Right lobe of liver (tissue), 6 donors: Measurements from ENCODE around the gene KCNC1. TPM values are rescaled to one million over a fixed set of nuclear protein-coding genes. Genes with fewer than 3 reads are reported as not detected.

Experiments used
- ATAC-seq, 4 donors: fragments of 200-7000 bp; cut with Tn5 transposase; one replicate each; pipeline ENCODE4 v1.9.1; 2020; ENCODE audit warnings: mild to moderate bottlenecking in 4 of 4, moderate library complexity in 4 of 4
- DNase-seq, 3 donors: peaks; one replicate each; pipeline ENCODE4 v3.0.0-alpha.2; 2020
- H3K27ac ChIP-seq, 3 donors: fragments of 200-600 bp; one replicate each; pipeline ENCODE4 v1.8.0; 2022
- H3K27me3 ChIP-seq, 2 donors: fragments of 200-600 bp; one replicate each; pipeline ENCODE4 v1.8.0; 2022
- H3K36me3 ChIP-seq, 4 donors: fragments of 200-600 bp; sonication (generic) in 1 of 4; one replicate each; pipeline versions ENCODE4 v1.5.1 to v1.8.0; 2017 to 2022; ENCODE audit warnings: control low read depth in 1 of 4
- H3K4me1 ChIP-seq, 4 donors: fragments of 200-600 bp; sonication (generic) in 1 of 4; one replicate each; pipeline versions ENCODE4 v1.5.1 to v1.8.0; 2017 to 2022; ENCODE audit warnings: control low read depth in 1 of 4
- H3K4me3 ChIP-seq, 3 donors: fragments of 200-600 bp; one replicate each; pipeline ENCODE4 v1.8.0; 2022
- H3K9me3 ChIP-seq, 4 donors: fragments of 200-600 bp; sonication (generic) in 1 of 4; one replicate each; pipeline versions ENCODE4 v1.5.1 to v1.8.0; 2017 to 2022; ENCODE audit warnings: control low read depth in 1 of 4
- POLR2A ChIP-seq: fragments of 450-650 bp; IDR thresholded peaks from one replicate; pipeline ENCODE4 v1.6.1; 2017; ENCODE audit warnings: antibody characterized with exemption, mild to moderate bottlenecking
- WGBS: methylation state at CpG from one replicate; pipeline ENCODE4 v1.1.6; 2018; ENCODE audit warnings: low coverage, low lambda C conversion rate; ENCODE audit not compliant: insufficient coverage; ENCODE audit errors: missing lambda C conversion rate; 5-methylcytosine and 5-hydroxymethylcytosine counted together
- intact Hi-C, 2 donors: fragments of 100-400 bp; cut with DNase I; formaldehyde crosslinking; loops; one replicate each; pipeline versions ENCODE4 v1.11.2 to v1.14.1; 2022
- total RNA-seq, 6 experiments: library from RNA; depleted of rRNA in 2 of 6; stranded (reverse); fragments of >200 nt in 2 of 6; fragmentation: NEBNext Ultra II Directional in 3 of 6; extraction: Animal tissue kit (Norgen Biotek cat#: 25700) in 3 of 6; gene quantifications; one replicate each; pipeline versions ENCODE4 v1.1.0 to v1.2.4, GENCODE V29; 2016 to 2023
- TF ChIP-seq, protein P1 (sequence below), 4 donors: fragments of 200-600 bp in 3 of 4; fragments of 450-650 bp in 1 of 4; IDR thresholded peaks; one replicate each; pipeline versions ENCODE4 v1.5.1 to v1.8.0; 2016 to 2022; ENCODE audit warnings: antibody characterized with exemption in 4 of 4, mild to moderate bottlenecking in 2 of 4
- donor health status: DM: no; HTN: yes; CAD: no.
- donor health status: DM: no; HTN: no; CAD: no.
- donor health status: DM: no; HTN: no; CAD: no.
- donor health status: DM: no; HTN: yes; CAD: no.
- donor health status: DM: no; HTN: yes; CAD: no.

KCNC1 gene
- total RNA-seq, 6 experiments from 2014 or later, result not detected

GRCh38 chr11:17752144-17752543, 17.6 kb downstream of the KCNC1 start:
- Histone ChIP-seq H3K4me3 (no peak overlapping the region), H3K36me3 (no peaks in the 10 kb centered on the region), H3K27ac (no peak overlapping the region), H3K27me3 (no peaks in the 10 kb centered on the region), H3K4me1 (peaks cover 0 to 18% (median 4%) of the 10 kb centered on the region in 4 donors), H3K9me3 (no peaks in the 10 kb centered on the region)
- ATAC-seq (no peak), DNase-seq (peak in 1 of 3 donors; percentile 37)
- TF ChIP-seq, protein P1, sequence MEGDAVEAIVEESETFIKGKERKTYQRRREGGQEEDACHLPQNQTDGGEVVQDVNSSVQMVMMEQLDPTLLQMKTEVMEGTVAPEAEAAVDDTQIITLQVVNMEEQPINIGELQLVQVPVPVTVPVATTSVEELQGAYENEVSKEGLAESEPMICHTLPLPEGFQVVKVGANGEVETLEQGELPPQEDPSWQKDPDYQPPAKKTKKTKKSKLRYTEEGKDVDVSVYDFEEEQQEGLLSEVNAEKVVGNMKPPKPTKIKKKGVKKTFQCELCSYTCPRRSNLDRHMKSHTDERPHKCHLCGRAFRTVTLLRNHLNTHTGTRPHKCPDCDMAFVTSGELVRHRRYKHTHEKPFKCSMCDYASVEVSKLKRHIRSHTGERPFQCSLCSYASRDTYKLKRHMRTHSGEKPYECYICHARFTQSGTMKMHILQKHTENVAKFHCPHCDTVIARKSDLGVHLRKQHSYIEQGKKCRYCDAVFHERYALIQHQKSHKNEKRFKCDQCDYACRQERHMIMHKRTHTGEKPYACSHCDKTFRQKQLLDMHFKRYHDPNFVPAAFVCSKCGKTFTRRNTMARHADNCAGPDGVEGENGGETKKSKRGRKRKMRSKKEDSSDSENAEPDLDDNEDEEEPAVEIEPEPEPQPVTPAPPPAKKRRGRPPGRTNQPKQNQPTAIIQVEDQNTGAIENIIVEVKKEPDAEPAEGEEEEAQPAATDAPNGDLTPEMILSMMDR (IDR thresholded peaks at IDR 0.05), result no peak
- no peak for TF ChIP-seq POLR2A
- intact Hi-C loops, result no loop called here
- WGBS, result 45% methylated on average over 2 of the region's 7 CpGs

DNA sequence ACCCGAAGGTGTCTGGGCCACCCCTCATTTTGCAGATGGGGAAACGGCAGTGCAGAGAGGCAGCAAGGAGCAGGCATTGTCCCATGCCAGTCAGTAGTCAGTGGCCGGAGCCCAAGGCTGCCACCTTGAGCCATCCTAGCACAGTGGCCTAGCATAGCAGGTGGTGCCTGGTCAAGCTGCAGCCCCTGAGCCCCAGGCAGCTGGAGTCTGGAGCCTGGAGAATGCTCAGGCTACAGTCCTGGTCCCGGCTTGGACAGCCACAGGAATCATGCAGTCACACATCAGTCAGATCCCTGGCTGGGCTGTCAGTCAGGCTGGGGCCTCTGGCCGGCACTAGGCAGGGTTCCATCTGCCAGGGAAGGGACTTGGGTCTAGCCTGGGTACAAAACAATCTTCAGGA, 18.6 kb downstream of the KCNC1 start:
- Histone ChIP-seq H3K4me1 (peaks cover 0 to 18% (median 4%) of the 10 kb centered on the region in 4 donors), H3K9me3 (no peaks in the 10 kb centered on the region), H3K4me3 (no peak overlapping the region), H3K36me3 (no peaks in the 10 kb centered on the region), H3K27ac (no peak overlapping the region), H3K27me3 (no peaks in the 10 kb centered on the region)
- no peak for ATAC-seq
- intact Hi-C loops, result no loop called here
- DNase-seq, result peak in 1 of 3 donors; percentile 36
- WGBS, result no CpG with 5 or more reads among the region's 5 CpGs
- TF ChIP-seq POLR2A, result no peak
- TF ChIP-seq, protein P1 (IDR thresholded peaks at IDR 0.05), result no peak

DNA sequence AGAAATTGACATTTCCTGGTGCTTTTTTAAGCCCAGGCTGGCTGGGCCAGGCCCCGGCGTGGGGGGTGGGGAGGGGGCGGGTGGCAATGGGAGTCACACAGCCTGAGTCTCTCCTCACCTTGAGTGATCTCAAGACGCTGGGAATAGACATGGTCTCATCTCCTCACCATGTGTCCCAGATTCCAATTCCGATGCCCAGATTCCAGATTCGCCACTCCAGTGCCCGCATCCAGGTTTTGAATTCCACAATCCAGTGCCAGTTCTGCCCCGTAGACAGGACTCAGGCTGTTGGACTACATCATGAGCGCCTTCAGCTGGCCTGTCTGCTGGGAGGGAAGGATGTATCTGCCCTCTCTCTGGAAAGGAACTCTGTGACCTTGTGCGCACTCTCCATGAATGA, 19.1 kb downstream of the KCNC1 start:
- H3K9me3 ChIP-seq, result no peaks in the 10 kb centered on the region
- WGBS, result 79% methylated on average over 7 of the region's 10 CpGs
- no peak overlapping the region for H3K27ac ChIP-seq
- no peak overlapping the region for H3K4me3 ChIP-seq
- H3K27me3 ChIP-seq, result no peaks in the 10 kb centered on the region
- intact Hi-C loops, result no loop called here
- H3K4me1 ChIP-seq, result peaks cover 0 to 18% (median 4%) of the 10 kb centered on the region in 4 donors
- DNase-seq, result peak in 1 of 3 donors; percentile 21
- TF ChIP-seq, protein P1 (IDR thresholded peaks at IDR 0.05), result no peak
- TF ChIP-seq POLR2A, result no peak
- no peaks in the 10 kb centered on the region for H3K36me3 ChIP-seq
- ATAC-seq, result no peak

GRCh38 chr11:17755891-17756290, 21.3 kb downstream of the KCNC1 start:
- DNase-seq (no peak), ATAC-seq (no peak)
- TF ChIP-seq, protein P1 (IDR thresholded peaks at IDR 0.05), result no peak
- Histone ChIP-seq H3K36me3 (no peaks in the 10 kb centered on the region), H3K4me3 (no peak overlapping the region), H3K27me3 (no peaks in the 10 kb centered on the region), H3K27ac (no peak overlapping the region), H3K9me3 (no peaks in the 10 kb centered on the region), H3K4me1 (peaks cover 0 to 9% (median 0%) of the 10 kb centered on the region in 4 donors)
- 47% methylated on average over 3 of the region's 3 CpGs for WGBS
- intact Hi-C loops, result loop anchor here in 1 of 2 donors (5.0 kb wide), 1 partner anchor 231 kb away; no protein-coding TSS in a partner anchor
